B cell (primary cell): ENCODE measurements around the gene PLPPR1. TPM values are rescaled to one million over a fixed set of nuclear protein-coding genes. Genes with fewer than 3 reads are reported as not detected.

ENCODE experiments used
- ATAC-seq: fragments of 200-7000 bp; cut with Tn5 transposase; one replicate; pipeline ENCODE4 v1.10.0; 2021; ENCODE audit warnings: low read depth, mild to moderate bottlenecking, moderate number of reproducible peaks, moderate library complexity
- CTCF ChIA-PET: fragments of 350-600 bp; sonication (Branson Sonifier 250); formaldehyde crosslinking; loops from one replicate; lab custom pipeline; 2021; ENCODE audit warnings: antibody characterized with exemption, inconsistent platforms; lab: Charles Lee
- POLR2A ChIA-PET: fragments of 350-600 bp; sonication (Branson Sonifier 250); formaldehyde crosslinking; loops from one replicate; lab custom pipeline; 2021; ENCODE audit warnings: antibody characterized with exemption; lab: Charles Lee
- DNase-seq: peaks from one replicate; pipeline ENCODE4 v3.0.0; 2013
- H2AFZ ChIP-seq: 2 replicates; pipeline ENCODE4 v1.6.1; 2012; ENCODE audit warnings: mild to moderate bottlenecking, low read depth, low read length; ENCODE audit not compliant: insufficient read depth, poor library complexity, severe bottlenecking
- H3K27ac ChIP-seq, 2 donors: 1 replicate in 1 of 2; 2 replicates in 1 of 2; pipeline ENCODE4 v1.5.1; 2012 to 2013; ENCODE audit warnings: low read length in 2 of 2, mild to moderate bottlenecking in 2 of 2, moderate library complexity in 1 of 2
- H3K27me3 ChIP-seq, 4 experiments: fragments of 200-600 bp in 1 of 4; sonication (generic) in 1 of 4; replicated peaks in 1 of 4; 1 replicate in 2 of 4; 2 replicates in 2 of 4; pipeline versions ENCODE4 v1.6.1 to v1.7.0; 2013 to 2016; ENCODE audit warnings: low read length in 3 of 4, mild to moderate bottlenecking in 2 of 4, mixed read lengths in 1 of 4, moderate library complexity in 1 of 4; ENCODE audit not compliant: insufficient read depth in 4 of 4, control insufficient read depth in 3 of 4; ENCODE audit errors: control extremely low read depth in 1 of 4
- H3K36me3 ChIP-seq, 2 experiments: replicated peaks in 1 of 2; 1 replicate in 1 of 2; 2 replicates in 1 of 2; pipeline versions ENCODE4 v1.6.1 to v1.7.1; 2013; ENCODE audit warnings: low read length in 1 of 2; ENCODE audit not compliant: insufficient read depth in 2 of 2, control insufficient read depth in 1 of 2; ENCODE audit errors: control extremely low read depth in 1 of 2, extremely low read depth in 1 of 2
- H3K4me1 ChIP-seq, 2 donors: fragments of 200-600 bp in 1 of 2; sonication (generic) in 1 of 2; 1 replicate in 1 of 2; 2 replicates in 1 of 2; pipeline versions ENCODE4 v1.5.1 to v1.6.1; 2013 to 2017; ENCODE audit warnings: low read length in 2 of 2; ENCODE audit not compliant: control insufficient read depth in 2 of 2, insufficient read depth in 2 of 2
- H3K4me2 ChIP-seq: replicated peaks from 2 replicates; pipeline ENCODE3; 2012; ENCODE audit warnings: mild to moderate bottlenecking, low read depth, low read length; ENCODE audit not compliant: poor library complexity, severe bottlenecking
- H3K4me3 ChIP-seq, 5 experiments: fragments of 200-600 bp in 1 of 5; sonication (generic) in 1 of 5; 1 replicate in 3 of 5; 2 replicates in 2 of 5; pipeline versions ENCODE4 v1.5.1 to v1.7.0; 2011 to 2016; ENCODE audit warnings: low read length in 4 of 5, mild to moderate bottlenecking in 4 of 5, low read depth in 2 of 5, control low read depth in 1 of 5, moderate library complexity in 1 of 5; ENCODE audit not compliant: insufficient read depth in 1 of 5; ENCODE audit errors: control extremely low read depth in 1 of 5, extremely low read depth in 1 of 5
- H3K79me2 ChIP-seq: fragments of 200-600 bp; sonication (generic); one replicate; pipeline ENCODE4 v1.6.0; 2016; ENCODE audit warnings: low read length; ENCODE audit not compliant: control insufficient read depth, insufficient read depth
- H3K9ac ChIP-seq: fragments of 200-600 bp; sonication (generic); 2 replicates; pipeline ENCODE4 v1.6.1; 2017; ENCODE audit warnings: mild to moderate bottlenecking, low read length, moderate library complexity
- H3K9me3 ChIP-seq, 3 donors: one replicate each; pipeline versions ENCODE4 v1.6.1 to v1.7.1; 2013; ENCODE audit warnings: low read length in 2 of 3; ENCODE audit not compliant: control insufficient read depth in 2 of 3, insufficient read depth in 1 of 3; ENCODE audit errors: control extremely low read depth in 1 of 3
- H4K20me1 ChIP-seq: 2 replicates; pipeline ENCODE4 v1.6.0; 2012; ENCODE audit warnings: mild to moderate bottlenecking, low read length; ENCODE audit not compliant: insufficient read depth, control insufficient read depth, poor library complexity, severe bottlenecking
- H3K27ac Mint-ChIP-seq: one replicate; pipeline ENCODE4 v1.8.0; 2021; ENCODE audit warnings: mixed read lengths
- H3K27me3 Mint-ChIP-seq: one replicate; pipeline ENCODE4 v1.8.0; 2021; ENCODE audit warnings: mixed read lengths
- H3K4me1 Mint-ChIP-seq: one replicate; pipeline ENCODE4 v1.8.0; 2021; ENCODE audit warnings: mixed read lengths
- H3K4me3 Mint-ChIP-seq: one replicate; pipeline ENCODE4 v1.8.0; 2021; ENCODE audit warnings: mixed read lengths
- H3K9me3 Mint-ChIP-seq: one replicate; pipeline ENCODE4 v1.8.0; 2022; ENCODE audit warnings: mixed read lengths; ENCODE audit not compliant: insufficient read depth
- EZH2 ChIP-seq: IDR thresholded peaks from 2 replicates; pipeline ENCODE4 v1.6.1; 2012; ENCODE audit warnings: borderline replicate concordance, low read depth, mild to moderate bottlenecking, moderate library complexity, low read length; ENCODE audit not compliant: insufficient read depth, poor library complexity, severe bottlenecking
- WGBS: methylation state at CpG from one replicate; pipeline ENCODE4 v1.1.5; 2013; ENCODE audit warnings: missing lambda C conversion rate; ENCODE audit not compliant: insufficient coverage; 5-methylcytosine and 5-hydroxymethylcytosine counted together
- intact Hi-C: fragments of 100-400 bp; cut with micrococcal nuclease; formaldehyde crosslinking; loops from one replicate; pipeline ENCODE4 v1.10.0; 2022
- polyA plus RNA-seq: library from polyadenylated mRNA; depleted of rRNA; stranded (reverse); fragments of >200 nt; gene quantifications from 2 replicates; pipeline ENCODE4 v1.2.3, GENCODE V29; 2012
- total RNA-seq, 2 donors: library from RNA; stranded (reverse); fragments of 120-200 nt in 1 of 2; gene quantifications; 1 replicate in 1 of 2; 2 replicates in 1 of 2; pipeline versions ENCODE4 v1.2.3 to v1.2.4, GENCODE V29; 2013 to 2022
- TF ChIP-seq, protein P1 (sequence below): fragments of 200-600 bp; IDR thresholded peaks from one replicate; pipeline ENCODE4 v1.8.0; 2022; ENCODE audit warnings: antibody characterized with exemption, mild to moderate bottlenecking

Gene PLPPR1
- total and polyA plus RNA-seq, 2 donors (not counting 1 experiment from before 2014, with no cell fraction given), result not detected

DNA sequence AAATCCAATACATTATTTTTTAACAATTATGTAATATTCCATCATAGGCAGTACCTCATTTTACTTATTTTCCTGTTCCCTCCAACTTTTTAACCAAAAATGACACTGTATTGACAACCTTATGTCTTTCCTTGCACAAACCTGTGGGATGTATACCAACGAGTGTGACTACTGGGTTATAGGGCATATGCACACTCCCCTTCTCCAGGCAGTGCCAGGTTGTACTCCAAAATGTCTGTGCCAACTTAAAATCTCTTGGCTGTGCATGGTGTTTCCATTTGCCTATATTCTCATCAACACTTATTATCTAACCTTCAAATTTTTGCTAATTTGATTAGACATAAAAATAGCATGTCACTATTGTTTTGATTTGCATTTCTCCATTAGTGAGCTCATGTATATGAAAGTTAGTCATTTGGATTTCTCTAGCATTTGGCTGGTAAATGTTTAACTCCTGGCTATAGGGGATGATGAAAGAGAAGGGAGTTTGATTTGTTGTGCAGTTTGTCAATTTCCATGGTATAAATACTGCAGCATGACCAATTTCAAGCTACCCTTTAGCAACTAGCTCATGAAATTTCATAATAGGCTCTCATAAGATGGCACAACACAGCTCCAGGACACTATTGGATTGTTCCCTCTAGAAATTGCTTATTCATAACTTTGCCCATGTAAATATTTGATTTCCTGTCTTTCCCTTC, 226.4 kb downstream of the PLPPR1 start:
- intact Hi-C loops, result no loop called here
- POLR2A ChIA-PET, result no interaction called here
- CTCF ChIA-PET, result no interaction called here

GRCh38 chr9:101264727-101265126, 236.2 kb downstream of the PLPPR1 start:
- no peak for TF ChIP-seq EZH2
- TF ChIP-seq, protein P1, sequence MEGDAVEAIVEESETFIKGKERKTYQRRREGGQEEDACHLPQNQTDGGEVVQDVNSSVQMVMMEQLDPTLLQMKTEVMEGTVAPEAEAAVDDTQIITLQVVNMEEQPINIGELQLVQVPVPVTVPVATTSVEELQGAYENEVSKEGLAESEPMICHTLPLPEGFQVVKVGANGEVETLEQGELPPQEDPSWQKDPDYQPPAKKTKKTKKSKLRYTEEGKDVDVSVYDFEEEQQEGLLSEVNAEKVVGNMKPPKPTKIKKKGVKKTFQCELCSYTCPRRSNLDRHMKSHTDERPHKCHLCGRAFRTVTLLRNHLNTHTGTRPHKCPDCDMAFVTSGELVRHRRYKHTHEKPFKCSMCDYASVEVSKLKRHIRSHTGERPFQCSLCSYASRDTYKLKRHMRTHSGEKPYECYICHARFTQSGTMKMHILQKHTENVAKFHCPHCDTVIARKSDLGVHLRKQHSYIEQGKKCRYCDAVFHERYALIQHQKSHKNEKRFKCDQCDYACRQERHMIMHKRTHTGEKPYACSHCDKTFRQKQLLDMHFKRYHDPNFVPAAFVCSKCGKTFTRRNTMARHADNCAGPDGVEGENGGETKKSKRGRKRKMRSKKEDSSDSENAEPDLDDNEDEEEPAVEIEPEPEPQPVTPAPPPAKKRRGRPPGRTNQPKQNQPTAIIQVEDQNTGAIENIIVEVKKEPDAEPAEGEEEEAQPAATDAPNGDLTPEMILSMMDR, result no peak
- ATAC-seq (no peak), DNase-seq (no peak)
- H3K27me3 Mint-ChIP-seq, result no peaks in the 10 kb centered on the region
- Histone ChIP-seq H3K79me2 (no peaks in the 10 kb centered on the region), H3K4me3 (no peak overlapping the region), H3K4me2 (no peak overlapping the region), H4K20me1 (no peaks in the 10 kb centered on the region), H3K36me3 (no peaks in the 10 kb centered on the region), H3K27me3 (peaks cover 0 to 5% (median 0%) of the 10 kb centered on the region in 4 experiments), H2AFZ (no peak overlapping the region), H3K27ac (no peak overlapping the region), H3K9ac (no peak overlapping the region), H3K9me3 (no peaks in the 10 kb centered on the region), H3K4me1 (no peaks in the 10 kb centered on the region)
- POLR2A ChIA-PET, result no interaction called here
- H3K4me3 Mint-ChIP-seq, result no peak overlapping the region
- H3K9me3 Mint-ChIP-seq, result no peaks in the 10 kb centered on the region
- peaks cover 6% of the 10 kb centered on the region for H3K4me1 Mint-ChIP-seq
- no peak overlapping the region for H3K27ac Mint-ChIP-seq
- intact Hi-C loops, result no loop called here
- CTCF ChIA-PET, result no interaction called here

More for the DNA sequence above, 226.4 kb downstream of the PLPPR1 start:
- Histone ChIP-seq H3K27me3 (no peaks in the 10 kb centered on the region), H4K20me1 (no peaks in the 10 kb centered on the region), H3K27ac (no peak overlapping the region), H3K36me3 (no peaks in the 10 kb centered on the region), H3K4me3 (no peak overlapping the region), H3K4me2 (no peak overlapping the region), H2AFZ (no peak overlapping the region), H3K79me2 (no peaks in the 10 kb centered on the region), H3K9ac (no peak overlapping the region), H3K9me3 (no peaks in the 10 kb centered on the region), H3K4me1 (no peaks in the 10 kb centered on the region)
- Mint-ChIP-seq H3K4me1 (no peaks in the 10 kb centered on the region), H3K27ac (no peak overlapping the region), H3K4me3 (no peak overlapping the region), H3K9me3 (no peaks in the 10 kb centered on the region), H3K27me3 (peaks cover 9% of the 10 kb centered on the region)
- no peak for ATAC-seq
- WGBS, result 50% methylated on average over 1 of the region's 1 CpG
- no peak for TF ChIP-seq EZH2
- TF ChIP-seq, protein P1, result no peak
- no peak for DNase-seq
